Esophagus muscularis mucosa (tissue), 4 donors: Measurements from ENCODE around the gene GGT5. TPM values are rescaled to one million over a fixed set of nuclear protein-coding genes. Genes with fewer than 3 reads are reported as not detected.

Source experiments
- DNase-seq: peaks from one replicate; pipeline ENCODE4 v3.0.0-alpha.2; 2017; ENCODE audit errors: extremely low spot score
- H3K27ac ChIP-seq, 4 donors: fragments of 200-600 bp; sonication (generic); replicated peaks in 1 of 4; 1 replicate in 3 of 4; 2 replicates in 1 of 4; pipeline ENCODE4 v1.5.1; 2016 to 2019; ENCODE audit warnings: mild to moderate bottlenecking in 1 of 4
- H3K27me3 ChIP-seq, 4 donors: fragments of 200-600 bp; sonication (generic); one replicate each; pipeline versions ENCODE4 v1.5.1 to v1.6.0; 2016 to 2019
- H3K36me3 ChIP-seq, 4 donors: fragments of 200-600 bp; sonication (generic); one replicate each; pipeline ENCODE4 v1.5.1; 2016 to 2019
- H3K4me1 ChIP-seq, 4 donors: fragments of 200-600 bp; sonication (generic); one replicate each; pipeline ENCODE4 v1.5.1; 2016 to 2019
- H3K4me3 ChIP-seq, 4 donors: fragments of 200-600 bp; sonication (generic); 1 replicate in 2 of 4; 2 replicates in 2 of 4; pipeline ENCODE4 v1.5.1; 2016 to 2019; ENCODE audit warnings: mild to moderate bottlenecking in 4 of 4, moderate library complexity in 1 of 4
- H3K9me3 ChIP-seq, 4 donors: fragments of 200-600 bp; sonication (generic); 1 replicate in 3 of 4; 2 replicates in 1 of 4; pipeline ENCODE4 v1.5.1; 2016 to 2019
- EP300 ChIP-seq: sonication (generic); formaldehyde crosslinking; IDR thresholded peaks from one replicate; pipeline ENCODE4 v1.6.1; 2017; ENCODE audit warnings: antibody characterized with exemption
- POLR2A ChIP-seq: fragments of 450-650 bp; IDR thresholded peaks from one replicate; pipeline ENCODE4 v1.6.1; 2017; ENCODE audit warnings: antibody characterized with exemption, moderate library complexity, mild to moderate bottlenecking, low read depth
- POLR2AphosphoS5 ChIP-seq, 2 donors: sonication (generic); formaldehyde crosslinking; IDR thresholded peaks; one replicate each; pipeline ENCODE4 v1.6.1; 2017; ENCODE audit warnings: antibody characterized with exemption in 2 of 2
- WGBS: methylation state at CpG from one replicate; pipeline ENCODE4 v1.1.5; 2018; 5-methylcytosine and 5-hydroxymethylcytosine counted together
- intact Hi-C: fragments of 100-400 bp; cut with DNase I; formaldehyde crosslinking; loops from one replicate; pipeline ENCODE4 v1.15.1; 2023
- total RNA-seq, 4 donors: library from RNA; depleted of rRNA; stranded (reverse); fragments of >200 nt; gene quantifications; one replicate each; pipeline versions ENCODE4 v1.1.0 to v1.2.1, GENCODE V29; 2016
- TF ChIP-seq, protein P1 (sequence below), 3 experiments: fragments of 200-600 bp in 2 of 3; fragments of 450-650 bp in 1 of 3; sonication (generic) in 2 of 3; IDR thresholded peaks; one replicate each; pipeline ENCODE4 v1.5.1; 2017 to 2019; ENCODE audit warnings: antibody characterized with exemption in 3 of 3, mild to moderate bottlenecking in 2 of 3, moderate library complexity in 1 of 3

The GGT5 gene
- total RNA-seq, 4 donors from 2014 or later = 15.4 to 59.2 (median 37.2) TPM

DNA sequence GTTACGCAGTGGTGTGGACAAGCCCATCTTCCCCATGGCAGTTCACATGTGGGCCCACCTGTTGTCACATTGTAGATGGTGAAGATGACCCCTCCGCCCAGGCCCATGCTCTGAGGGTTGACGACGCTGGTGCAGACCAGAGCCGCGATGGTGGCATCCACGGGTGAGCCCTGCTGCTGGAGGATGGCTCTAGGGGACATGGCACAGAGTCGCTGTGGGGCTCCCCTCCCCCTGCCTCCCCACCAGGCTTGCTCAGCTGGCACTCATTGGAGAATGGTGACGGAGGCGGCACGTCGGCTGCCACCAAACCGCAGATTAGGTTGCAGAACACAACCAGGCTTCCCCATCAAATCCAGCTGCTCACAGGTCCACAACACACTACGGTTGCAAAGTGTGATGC is 11.1 kb downstream of the GGT5 start:
- H3K27ac ChIP-seq = no peak overlapping the region
- TF ChIP-seq POLR2A (no peak), POLR2AphosphoS5 (IDR thresholded peaks at IDR 0.05) (no peak), EP300 (no peak)
- TF ChIP-seq, protein P1, sequence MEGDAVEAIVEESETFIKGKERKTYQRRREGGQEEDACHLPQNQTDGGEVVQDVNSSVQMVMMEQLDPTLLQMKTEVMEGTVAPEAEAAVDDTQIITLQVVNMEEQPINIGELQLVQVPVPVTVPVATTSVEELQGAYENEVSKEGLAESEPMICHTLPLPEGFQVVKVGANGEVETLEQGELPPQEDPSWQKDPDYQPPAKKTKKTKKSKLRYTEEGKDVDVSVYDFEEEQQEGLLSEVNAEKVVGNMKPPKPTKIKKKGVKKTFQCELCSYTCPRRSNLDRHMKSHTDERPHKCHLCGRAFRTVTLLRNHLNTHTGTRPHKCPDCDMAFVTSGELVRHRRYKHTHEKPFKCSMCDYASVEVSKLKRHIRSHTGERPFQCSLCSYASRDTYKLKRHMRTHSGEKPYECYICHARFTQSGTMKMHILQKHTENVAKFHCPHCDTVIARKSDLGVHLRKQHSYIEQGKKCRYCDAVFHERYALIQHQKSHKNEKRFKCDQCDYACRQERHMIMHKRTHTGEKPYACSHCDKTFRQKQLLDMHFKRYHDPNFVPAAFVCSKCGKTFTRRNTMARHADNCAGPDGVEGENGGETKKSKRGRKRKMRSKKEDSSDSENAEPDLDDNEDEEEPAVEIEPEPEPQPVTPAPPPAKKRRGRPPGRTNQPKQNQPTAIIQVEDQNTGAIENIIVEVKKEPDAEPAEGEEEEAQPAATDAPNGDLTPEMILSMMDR (IDR thresholded peaks at IDR 0.05) = no peak
- no peaks in the 10 kb centered on the region for H3K4me1 ChIP-seq
- H3K9me3 ChIP-seq = no peaks in the 10 kb centered on the region
- peaks cover 0 to 61% (median 3%) of the 10 kb centered on the region in 4 donors for H3K36me3 ChIP-seq
- no peak for DNase-seq
- intact Hi-C loops = loop anchor here (10.0 kb wide), 1 partner anchor 129 kb away; no protein-coding TSS in a partner anchor
- no peak overlapping the region for H3K4me3 ChIP-seq
- no peaks in the 10 kb centered on the region for H3K27me3 ChIP-seq
- WGBS = 87% methylated on average over 14 of the region's 14 CpGs

DNA sequence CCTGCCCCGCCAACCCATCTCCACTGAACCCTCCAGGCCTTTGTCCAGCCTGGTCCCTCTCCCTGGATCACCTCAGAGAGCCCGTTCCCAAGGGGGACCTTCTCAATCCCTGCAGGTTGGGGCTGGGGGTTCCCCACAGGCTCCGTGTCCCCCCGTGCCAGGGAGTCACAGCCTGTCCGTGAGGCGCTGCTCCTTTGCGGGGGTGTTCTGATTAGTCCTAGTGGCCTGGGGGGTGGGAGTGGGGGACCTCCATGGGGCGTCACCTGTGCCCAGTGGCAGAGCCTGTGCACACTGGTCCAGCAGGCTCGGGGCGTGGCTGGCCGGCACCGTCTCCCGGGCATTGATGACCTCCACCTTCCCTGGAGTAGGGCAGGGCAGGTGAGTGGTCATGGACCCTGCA is 11.6 kb downstream of the GGT5 start:
- peaks cover 0 to 65% (median 5%) of the 10 kb centered on the region in 4 donors for H3K36me3 ChIP-seq
- intact Hi-C loops = loop anchor here (10.0 kb wide), 1 partner anchor 128 kb away; no protein-coding TSS in a partner anchor
- no peak overlapping the region for H3K27ac ChIP-seq
- DNase-seq = no peak
- H3K4me1 ChIP-seq = no peaks in the 10 kb centered on the region
- H3K4me3 ChIP-seq = no peak overlapping the region
- WGBS = 100% methylated on average over 5 of the region's 13 CpGs
- TF ChIP-seq, protein P1 (IDR thresholded peaks at IDR 0.05) = no peak
- TF ChIP-seq POLR2AphosphoS5 (IDR thresholded peaks at IDR 0.05) (no peak), POLR2A (no peak), EP300 (no peak)
- no peaks in the 10 kb centered on the region for H3K27me3 ChIP-seq
- H3K9me3 ChIP-seq = no peaks in the 10 kb centered on the region

DNA sequence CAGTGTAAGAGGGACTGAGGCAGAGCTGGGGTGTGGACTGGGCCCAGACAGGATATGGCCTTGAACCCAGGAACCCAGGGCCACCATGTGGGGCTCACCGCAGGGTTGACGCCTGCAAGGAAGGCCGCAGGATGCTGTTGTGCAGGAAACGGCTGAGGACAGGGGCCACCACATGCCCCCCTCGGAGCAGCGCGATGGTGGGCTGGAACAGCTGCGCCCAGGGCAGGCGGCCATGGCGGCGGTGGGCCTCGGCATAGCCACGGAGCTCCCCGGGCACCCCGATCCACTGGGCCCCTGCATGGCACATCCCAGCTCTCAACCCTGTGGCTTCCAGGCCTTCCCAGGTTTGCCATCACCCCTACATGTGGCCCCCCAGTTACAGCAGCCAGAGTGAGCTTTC is 12.2 kb downstream of the GGT5 start:
- Histone ChIP-seq H3K36me3 (peaks cover 0 to 67% (median 5%) of the 10 kb centered on the region in 4 donors), H3K27me3 (no peaks in the 10 kb centered on the region), H3K27ac (no peak overlapping the region), H3K4me3 (no peak overlapping the region), H3K4me1 (no peaks in the 10 kb centered on the region), H3K9me3 (no peaks in the 10 kb centered on the region)
- intact Hi-C loops = loop anchor here (10.0 kb wide), 1 partner anchor 128 kb away; no protein-coding TSS in a partner anchor
- 95% methylated on average over 14 of the region's 15 CpGs for WGBS
- DNase-seq = no peak
- no peak for TF ChIP-seq EP300
- TF ChIP-seq, protein P1 (IDR thresholded peaks at IDR 0.05) = no peak
- TF ChIP-seq POLR2AphosphoS5 (IDR thresholded peaks at IDR 0.05) = no peak
- TF ChIP-seq POLR2A = no peak

DNA sequence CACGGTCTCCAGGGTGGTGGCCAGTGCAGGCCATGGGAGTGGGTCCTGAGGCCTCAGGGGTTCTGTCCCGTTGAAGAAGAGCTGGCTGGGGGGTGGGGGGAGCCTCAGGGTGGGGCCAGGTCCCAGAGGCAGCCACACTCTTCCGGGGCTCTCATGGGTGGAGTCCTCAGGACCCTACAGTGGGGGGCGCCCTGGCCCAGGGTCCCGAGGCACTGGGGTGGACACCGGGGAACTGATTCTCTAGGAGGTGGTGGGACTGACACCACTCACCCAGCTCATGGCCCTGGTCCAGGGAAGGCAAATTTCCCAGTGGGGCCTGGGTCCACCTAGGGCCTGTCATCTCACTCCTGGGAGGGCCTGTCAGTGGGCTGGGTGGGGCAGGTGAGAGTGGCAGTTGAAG is 12.8 kb downstream of the GGT5 start:
- Histone ChIP-seq H3K27me3 (no peaks in the 10 kb centered on the region), H3K4me3 (no peak overlapping the region), H3K36me3 (peaks cover 0 to 73% (median 5%) of the 10 kb centered on the region in 4 donors), H3K27ac (no peak overlapping the region), H3K4me1 (no peaks in the 10 kb centered on the region), H3K9me3 (no peaks in the 10 kb centered on the region)
- DNase-seq = no peak
- TF ChIP-seq POLR2A = no peak
- intact Hi-C loops = loop anchor here (10.0 kb wide), 1 partner anchor 127 kb away; no protein-coding TSS in a partner anchor
- no CpG with 5 or more reads among the region's 6 CpGs for WGBS

DNA sequence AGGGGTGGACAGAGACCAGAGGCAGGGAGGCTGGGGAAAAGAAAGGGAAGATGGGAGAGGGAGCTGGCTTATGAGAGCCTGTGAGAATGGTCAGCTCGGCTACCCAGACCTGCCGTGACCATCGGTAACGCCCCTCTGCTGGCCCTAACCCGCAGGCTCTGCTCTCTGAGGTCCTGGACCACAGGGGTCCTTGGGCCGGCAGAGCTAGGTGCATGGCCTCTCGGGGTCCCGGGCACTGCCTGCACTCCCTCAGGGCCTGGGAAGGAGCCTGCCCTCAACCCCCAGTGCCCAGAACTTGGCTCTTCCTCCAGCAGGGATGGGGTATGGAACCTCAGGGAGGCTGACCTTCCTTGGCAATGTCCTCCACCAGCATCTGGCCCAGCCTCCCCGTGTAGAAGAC is 13.2 kb downstream of the GGT5 start:
- no peak for TF ChIP-seq POLR2AphosphoS5 (IDR thresholded peaks at IDR 0.05)
- no peak for TF ChIP-seq EP300
- TF ChIP-seq, protein P1 (IDR thresholded peaks at IDR 0.05) = no peak
- TF ChIP-seq POLR2A = no peak
- no peaks in the 10 kb centered on the region for H3K9me3 ChIP-seq
- no peak overlapping the region for H3K4me3 ChIP-seq
- intact Hi-C loops = loop anchor here (10.0 kb wide), 1 partner anchor 127 kb away; no protein-coding TSS in a partner anchor
- 100% methylated on average over 5 of the region's 9 CpGs for WGBS
- H3K36me3 ChIP-seq = peaks cover 0 to 77% (median 5%) of the 10 kb centered on the region in 4 donors
- H3K27ac ChIP-seq = no peak overlapping the region
- no peaks in the 10 kb centered on the region for H3K4me1 ChIP-seq
- H3K27me3 ChIP-seq = no peaks in the 10 kb centered on the region
- DNase-seq = no peak
